ENCODE measurements around the gene BRINP3. TPM values are rescaled to one million over a fixed set of nuclear protein-coding genes. Genes with fewer than 3 reads are reported as not detected.

Gene BRINP3
- total and polyA plus RNA-seq, 2 experiments from 2014 or later = 5.0 to 6.3 TPM

- no peaks in the 10 kb centered on the region for H3K36me3 ChIP-seq
- TF ChIP-seq, protein P1, sequence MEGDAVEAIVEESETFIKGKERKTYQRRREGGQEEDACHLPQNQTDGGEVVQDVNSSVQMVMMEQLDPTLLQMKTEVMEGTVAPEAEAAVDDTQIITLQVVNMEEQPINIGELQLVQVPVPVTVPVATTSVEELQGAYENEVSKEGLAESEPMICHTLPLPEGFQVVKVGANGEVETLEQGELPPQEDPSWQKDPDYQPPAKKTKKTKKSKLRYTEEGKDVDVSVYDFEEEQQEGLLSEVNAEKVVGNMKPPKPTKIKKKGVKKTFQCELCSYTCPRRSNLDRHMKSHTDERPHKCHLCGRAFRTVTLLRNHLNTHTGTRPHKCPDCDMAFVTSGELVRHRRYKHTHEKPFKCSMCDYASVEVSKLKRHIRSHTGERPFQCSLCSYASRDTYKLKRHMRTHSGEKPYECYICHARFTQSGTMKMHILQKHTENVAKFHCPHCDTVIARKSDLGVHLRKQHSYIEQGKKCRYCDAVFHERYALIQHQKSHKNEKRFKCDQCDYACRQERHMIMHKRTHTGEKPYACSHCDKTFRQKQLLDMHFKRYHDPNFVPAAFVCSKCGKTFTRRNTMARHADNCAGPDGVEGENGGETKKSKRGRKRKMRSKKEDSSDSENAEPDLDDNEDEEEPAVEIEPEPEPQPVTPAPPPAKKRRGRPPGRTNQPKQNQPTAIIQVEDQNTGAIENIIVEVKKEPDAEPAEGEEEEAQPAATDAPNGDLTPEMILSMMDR (IDR thresholded peaks at IDR 0.05; ENCODE audit: low read depth, low read length) = no peak
- no peak overlapping the region for H3K4me3 ChIP-seq
- DNase-seq (ENCODE audit: low read depth in 1 of 2, low spot score in 1 of 2) = peak in 1 of 2 donors; percentile 75
- no peaks in the 10 kb centered on the region for H3K27me3 ChIP-seq
- H3K4me1 ChIP-seq (ENCODE audit: low read depth) = no peaks in the 10 kb centered on the region
- H3K27ac ChIP-seq = no peak overlapping the region
- no peaks in the 10 kb centered on the region for H3K9me3 ChIP-seq (ENCODE audit: low read depth)
These were observed 304.8 kb downstream of the BRINP3 start for GRCh38 chr1:190172651-190173430.

- Histone ChIP-seq H3K27me3 (no peaks in the 10 kb centered on the region), H3K4me1 (ENCODE audit: low read depth) (no peaks in the 10 kb centered on the region), H3K36me3 (no peaks in the 10 kb centered on the region), H3K9me3 (ENCODE audit: low read depth) (no peaks in the 10 kb centered on the region), H3K4me3 (no peak overlapping the region), H3K27ac (no peak overlapping the region)
- no peak for DNase-seq (ENCODE audit: low read depth in 1 of 2, low spot score in 1 of 2)
- TF ChIP-seq, protein P1 (IDR thresholded peaks at IDR 0.05; ENCODE audit: low read depth, low read length) = no peak
These were observed 307.3 kb downstream of the BRINP3 start for GRCh38 chr1:190170321-190170720.

- DNase-seq (ENCODE audit: low read depth in 1 of 2, low spot score in 1 of 2) = peak in 1 of 2 donors; percentile 30
- no peak overlapping the region for H3K27ac ChIP-seq
- no peak overlapping the region for H3K4me3 ChIP-seq
These were observed 308.2 kb downstream of the BRINP3 start for GRCh38 chr1:190169311-190170067.

DNA sequence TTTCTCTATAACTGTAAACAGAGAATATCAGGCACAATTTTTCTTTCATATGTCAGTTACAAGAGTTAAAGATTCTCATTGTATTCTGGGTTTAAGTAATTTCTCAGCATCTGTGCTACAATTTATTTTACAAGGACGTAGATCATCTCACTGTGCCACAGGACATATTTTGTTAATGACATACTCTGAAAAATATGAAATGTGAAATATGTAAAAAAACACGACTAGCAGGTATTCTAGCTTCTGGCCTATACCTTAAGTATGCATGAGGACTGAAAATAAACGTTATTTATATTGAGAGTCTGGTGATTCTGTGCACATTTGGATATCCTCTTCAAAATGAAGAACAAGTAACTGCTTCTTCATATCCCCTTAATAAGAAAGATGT is 308.8 kb downstream of the BRINP3 start:
- no peaks in the 10 kb centered on the region for H3K36me3 ChIP-seq
- H3K27me3 ChIP-seq = no peaks in the 10 kb centered on the region
- no peaks in the 10 kb centered on the region for H3K9me3 ChIP-seq (ENCODE audit: low read depth)
- TF ChIP-seq, protein P1 (IDR thresholded peaks at IDR 0.05; ENCODE audit: low read depth, low read length) = no peak
- no peak for DNase-seq (ENCODE audit: low read depth in 1 of 2, low spot score in 1 of 2)
- H3K4me1 ChIP-seq (ENCODE audit: low read depth) = no peaks in the 10 kb centered on the region
- no peak overlapping the region for H3K27ac ChIP-seq
- no peak overlapping the region for H3K4me3 ChIP-seq

More at GRCh38 chr1:190169311-190170067, 308.2 kb downstream of the BRINP3 start:
- Histone ChIP-seq H3K27me3 (no peaks in the 10 kb centered on the region), H3K4me1 (ENCODE audit: low read depth) (no peaks in the 10 kb centered on the region), H3K9me3 (ENCODE audit: low read depth) (no peaks in the 10 kb centered on the region), H3K36me3 (no peaks in the 10 kb centered on the region)
- TF ChIP-seq, protein P1 (IDR thresholded peaks at IDR 0.05; ENCODE audit: low read depth, low read length) = no peak

- Histone ChIP-seq H3K27me3 (no peaks in the 10 kb centered on the region), H3K4me1 (ENCODE audit: low read depth) (no peaks in the 10 kb centered on the region), H3K27ac (no peak overlapping the region), H3K4me3 (no peak overlapping the region), H3K36me3 (no peaks in the 10 kb centered on the region), H3K9me3 (ENCODE audit: low read depth) (no peaks in the 10 kb centered on the region)
- peak in 1 of 2 donors; percentile 52 for DNase-seq (ENCODE audit: low read depth in 1 of 2, low spot score in 1 of 2)
- TF ChIP-seq, protein P1 (IDR thresholded peaks at IDR 0.05; ENCODE audit: low read depth, low read length) = no peak
These were observed 309.4 kb downstream of the BRINP3 start for GRCh38 chr1:190168116-190168892.

Data from cardiac muscle cell (in vitro differentiated cells and primary cell).